ENCODE data around the gene NMNAT2. TPM values are rescaled to one million over a fixed set of nuclear protein-coding genes. Genes with fewer than 3 reads are reported as not detected.

Gene NMNAT2
- polyA plus RNA-seq, 1 donor from 2014 or later: 43.8 TPM

DNA sequence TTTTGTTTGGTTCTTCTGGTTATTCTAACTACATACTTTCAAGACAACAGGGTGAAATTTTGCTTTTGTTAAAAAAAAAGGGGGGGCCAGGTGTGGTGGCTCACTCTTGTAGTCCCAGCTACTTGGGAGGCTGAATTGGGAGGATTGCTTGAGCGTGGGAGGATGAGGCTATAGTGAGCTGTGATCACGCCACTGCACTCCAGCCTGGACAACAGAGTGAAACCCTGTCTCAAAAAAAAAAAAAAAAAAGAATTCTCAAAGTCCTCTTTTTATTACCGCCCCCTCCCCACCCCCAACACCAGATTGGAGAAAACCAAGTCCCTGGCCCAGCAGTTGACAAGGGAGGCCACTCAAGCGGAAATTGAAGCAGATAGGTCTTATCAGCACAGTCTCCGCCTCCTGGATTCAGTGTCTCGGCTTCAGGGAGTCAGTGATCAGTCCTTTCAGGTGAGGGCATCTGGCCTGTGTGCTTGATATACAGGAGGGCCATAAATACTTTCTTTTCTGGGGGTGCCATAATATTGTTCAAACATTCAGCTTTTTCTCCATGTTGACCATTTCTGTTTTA is 181.9 kb downstream of the NMNAT2 start:
- Histone ChIP-seq H3K9me2 (ENCODE audit: insufficient read depth, low read length) (no peaks in the 10 kb centered on the region), H3K36me3 (ENCODE audit: insufficient read depth, low read length) (no peaks in the 10 kb centered on the region), H4K20me1 (ENCODE audit: insufficient read depth) (no peaks in the 10 kb centered on the region), H3K9ac (ENCODE audit: low read length) (no peak overlapping the region), H3K27ac (ENCODE audit: low read length) (no peak overlapping the region), H3K4me2 (ENCODE audit: low read length) (no peak overlapping the region), H3K79me2 (replicated peaks; ENCODE audit: insufficient read depth, low read length) (no peaks in the 10 kb centered on the region), H3F3A (ENCODE audit: insufficient read depth, low read length, poor library complexity, severe bottlenecking) (no peaks in the 10 kb centered on the region), H3K4me3 (ENCODE audit: low read length) (no peak overlapping the region), H3K9me3 (ENCODE audit: low read length) (no peaks in the 10 kb centered on the region), H2AFZ (ENCODE audit: low read depth, low read length) (no peak overlapping the region), H3K27me3 (ENCODE audit: insufficient read depth, low read depth, low read length) (no peaks in the 10 kb centered on the region)
- TF ChIP-seq EP300 (conservative IDR thresholded peaks at IDR 0.05; ENCODE audit: poor library complexity, severe bottlenecking) (no peak), POLR2AphosphoS5 (IDR thresholded peaks at IDR 0.05) (no peak), TAF1 (IDR thresholded peaks at IDR 0.05; ENCODE audit: low read depth) (no peak), EZH2 (IDR thresholded peaks at IDR 0.05; ENCODE audit: borderline replicate concordance, insufficient read depth, low read length, poor library complexity, severe bottlenecking) (no peak), REST (IDR thresholded peaks at IDR 0.05; ENCODE audit: borderline replicate concordance) (no peak), RAD21 (conservative IDR thresholded peaks at IDR 0.05) (no peak)
- TF ChIP-seq, protein P1, sequence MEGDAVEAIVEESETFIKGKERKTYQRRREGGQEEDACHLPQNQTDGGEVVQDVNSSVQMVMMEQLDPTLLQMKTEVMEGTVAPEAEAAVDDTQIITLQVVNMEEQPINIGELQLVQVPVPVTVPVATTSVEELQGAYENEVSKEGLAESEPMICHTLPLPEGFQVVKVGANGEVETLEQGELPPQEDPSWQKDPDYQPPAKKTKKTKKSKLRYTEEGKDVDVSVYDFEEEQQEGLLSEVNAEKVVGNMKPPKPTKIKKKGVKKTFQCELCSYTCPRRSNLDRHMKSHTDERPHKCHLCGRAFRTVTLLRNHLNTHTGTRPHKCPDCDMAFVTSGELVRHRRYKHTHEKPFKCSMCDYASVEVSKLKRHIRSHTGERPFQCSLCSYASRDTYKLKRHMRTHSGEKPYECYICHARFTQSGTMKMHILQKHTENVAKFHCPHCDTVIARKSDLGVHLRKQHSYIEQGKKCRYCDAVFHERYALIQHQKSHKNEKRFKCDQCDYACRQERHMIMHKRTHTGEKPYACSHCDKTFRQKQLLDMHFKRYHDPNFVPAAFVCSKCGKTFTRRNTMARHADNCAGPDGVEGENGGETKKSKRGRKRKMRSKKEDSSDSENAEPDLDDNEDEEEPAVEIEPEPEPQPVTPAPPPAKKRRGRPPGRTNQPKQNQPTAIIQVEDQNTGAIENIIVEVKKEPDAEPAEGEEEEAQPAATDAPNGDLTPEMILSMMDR (IDR thresholded peaks at IDR 0.05; ENCODE audit: poor library complexity, severe bottlenecking): no peak

DNA sequence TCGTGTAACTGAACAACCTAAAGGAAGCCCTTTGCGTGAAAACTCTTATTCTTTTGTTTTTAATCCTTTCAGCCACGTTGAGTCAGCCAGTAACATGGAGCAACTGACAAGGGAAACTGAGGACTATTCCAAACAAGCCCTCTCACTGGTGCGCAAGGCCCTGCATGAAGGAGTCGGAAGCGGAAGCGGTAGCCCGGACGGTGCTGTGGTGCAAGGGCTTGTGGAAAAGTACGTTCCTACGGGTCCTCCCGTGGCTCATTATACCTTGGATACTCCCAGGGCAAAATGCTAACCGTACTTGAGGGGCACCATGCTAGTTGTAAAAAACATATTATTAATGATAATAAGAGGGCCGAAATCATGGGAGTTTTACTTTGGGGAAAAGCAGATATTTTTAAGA is 182.7 kb downstream of the NMNAT2 start:
- H3K4me2 ChIP-seq (ENCODE audit: low read length): no peak overlapping the region
- H3K9me2 ChIP-seq (ENCODE audit: insufficient read depth, low read length): no peaks in the 10 kb centered on the region
- H3K36me3 ChIP-seq (ENCODE audit: insufficient read depth, low read length): no peaks in the 10 kb centered on the region
- H3K9ac ChIP-seq (ENCODE audit: low read length): no peak overlapping the region
- H3K4me3 ChIP-seq (ENCODE audit: low read length): no peak overlapping the region
- no peaks in the 10 kb centered on the region for H3F3A ChIP-seq (ENCODE audit: insufficient read depth, low read length, poor library complexity, severe bottlenecking)
- no peaks in the 10 kb centered on the region for H4K20me1 ChIP-seq (ENCODE audit: insufficient read depth)
- H2AFZ ChIP-seq (ENCODE audit: low read depth, low read length): no peak overlapping the region
- no peaks in the 10 kb centered on the region for H3K79me2 ChIP-seq (replicated peaks; ENCODE audit: insufficient read depth, low read length)
- TF ChIP-seq POLR2AphosphoS5 (IDR thresholded peaks at IDR 0.05): no peak
- no peak for TF ChIP-seq EZH2 (IDR thresholded peaks at IDR 0.05; ENCODE audit: borderline replicate concordance, insufficient read depth, low read length, poor library complexity, severe bottlenecking)
- TF ChIP-seq, protein P1 (IDR thresholded peaks at IDR 0.05; ENCODE audit: poor library complexity, severe bottlenecking): no peak
- no peak for TF ChIP-seq SMC3 (conservative IDR thresholded peaks at IDR 0.05; ENCODE audit: poor library complexity)
- no peak for TF ChIP-seq RAD21 (conservative IDR thresholded peaks at IDR 0.05)
- no peak for TF ChIP-seq EP300 (conservative IDR thresholded peaks at IDR 0.05; ENCODE audit: poor library complexity, severe bottlenecking)
- TF ChIP-seq REST (IDR thresholded peaks at IDR 0.05; ENCODE audit: borderline replicate concordance): no peak
- TF ChIP-seq MXI1 (conservative IDR thresholded peaks at IDR 0.05; ENCODE audit: poor library complexity, severe bottlenecking): no peak
- no peak for TF ChIP-seq TAF1 (IDR thresholded peaks at IDR 0.05; ENCODE audit: low read depth)
- no peak overlapping the region for H3K27ac ChIP-seq (ENCODE audit: low read length)
- H3K9me3 ChIP-seq (ENCODE audit: low read length): no peaks in the 10 kb centered on the region
- H3K27me3 ChIP-seq (ENCODE audit: insufficient read depth, low read depth, low read length): no peaks in the 10 kb centered on the region
